ENCODE measurements around the gene ZNF605. TPM values are rescaled to one million over a fixed set of nuclear protein-coding genes. Genes with fewer than 3 reads are reported as not detected.

ZNF605 gene
- total and polyA plus RNA-seq, 9 of the 15 experiments (the other 6 are each of a cell fraction or from before 2014, with no cell fraction given): 0.45 to 1.1 (median 0.68) TPM

GRCh38 chr12:132986001-132986884 is 30.1 kb upstream of the ZNF605 start, which contains the start of gene ZNF26 (continued):
- TF ChIP-seq CTCF (IDR thresholded peaks at IDR 0.05 in 2 of 3, conservative IDR thresholded peaks at IDR 0.05 in 1 of 3; ENCODE audit: insufficient read depth in 2 of 3, low read depth in 1 of 3, low read length in 3 of 3) (no peak), BACH1 (tag; IDR thresholded peaks at IDR 0.05) (no peak), ZNF354B (CRISPR knock-in tag; IDR thresholded peaks at IDR 0.05) (no peak), CBX1 (IDR thresholded peaks at IDR 0.05; ENCODE audit: low read depth) (no peak; the same call in 1 of the 2 replicates), C11orf30 (IDR thresholded peaks at IDR 0.05; ENCODE audit: low read depth) (peak; percentile 92), CCNT2 (IDR thresholded peaks at IDR 0.05; ENCODE audit: borderline replicate concordance, extremely low read depth, insufficient read length, low read depth, low read length) (no peak), ZFPM2 (CRISPR knock-in tag; IDR thresholded peaks at IDR 0.05) (no peak), NFIX (CRISPR knock-in tag; IDR thresholded peaks at IDR 0.05; ENCODE audit: low read depth) (no peak), NFIC (IDR thresholded peaks at IDR 0.05) (peak; percentile 22; the same call in 1 of the 2 replicates), KLF13 (tag; IDR thresholded peaks at IDR 0.05; ENCODE audit: borderline replicate concordance, low read depth) (peak; percentile 33; the same call in 1 of the 2 replicates), SREBF1 (IDR thresholded peaks at IDR 0.05; ENCODE audit: borderline replicate concordance, low read depth, low read length) (peak; percentile 32; the same call in 1 of the 2 replicates), MLLT1 (IDR thresholded peaks at IDR 0.05) (no peak), GABPB2 (CRISPR knock-in tag; conservative IDR thresholded peaks at IDR 0.05) (no peak), NRF1 (conservative IDR thresholded peaks at IDR 0.05 in 1 of 2, IDR thresholded peaks at IDR 0.05 in 1 of 2) (peak; percentile 81 to 85), ARID1B (IDR thresholded peaks at IDR 0.05) (no peak), TAF15 (IDR thresholded peaks at IDR 0.05; ENCODE audit: low read depth, low read length) (no peak), RBM22 (IDR thresholded peaks at IDR 0.05; ENCODE audit: low read depth, low read length, poor library complexity, severe bottlenecking) (no peak), SAFB2 (IDR thresholded peaks at IDR 0.05; ENCODE audit: borderline replicate concordance, low read depth, low read length, severe bottlenecking) (no peak)
- TF ChIP-seq, protein P1, sequence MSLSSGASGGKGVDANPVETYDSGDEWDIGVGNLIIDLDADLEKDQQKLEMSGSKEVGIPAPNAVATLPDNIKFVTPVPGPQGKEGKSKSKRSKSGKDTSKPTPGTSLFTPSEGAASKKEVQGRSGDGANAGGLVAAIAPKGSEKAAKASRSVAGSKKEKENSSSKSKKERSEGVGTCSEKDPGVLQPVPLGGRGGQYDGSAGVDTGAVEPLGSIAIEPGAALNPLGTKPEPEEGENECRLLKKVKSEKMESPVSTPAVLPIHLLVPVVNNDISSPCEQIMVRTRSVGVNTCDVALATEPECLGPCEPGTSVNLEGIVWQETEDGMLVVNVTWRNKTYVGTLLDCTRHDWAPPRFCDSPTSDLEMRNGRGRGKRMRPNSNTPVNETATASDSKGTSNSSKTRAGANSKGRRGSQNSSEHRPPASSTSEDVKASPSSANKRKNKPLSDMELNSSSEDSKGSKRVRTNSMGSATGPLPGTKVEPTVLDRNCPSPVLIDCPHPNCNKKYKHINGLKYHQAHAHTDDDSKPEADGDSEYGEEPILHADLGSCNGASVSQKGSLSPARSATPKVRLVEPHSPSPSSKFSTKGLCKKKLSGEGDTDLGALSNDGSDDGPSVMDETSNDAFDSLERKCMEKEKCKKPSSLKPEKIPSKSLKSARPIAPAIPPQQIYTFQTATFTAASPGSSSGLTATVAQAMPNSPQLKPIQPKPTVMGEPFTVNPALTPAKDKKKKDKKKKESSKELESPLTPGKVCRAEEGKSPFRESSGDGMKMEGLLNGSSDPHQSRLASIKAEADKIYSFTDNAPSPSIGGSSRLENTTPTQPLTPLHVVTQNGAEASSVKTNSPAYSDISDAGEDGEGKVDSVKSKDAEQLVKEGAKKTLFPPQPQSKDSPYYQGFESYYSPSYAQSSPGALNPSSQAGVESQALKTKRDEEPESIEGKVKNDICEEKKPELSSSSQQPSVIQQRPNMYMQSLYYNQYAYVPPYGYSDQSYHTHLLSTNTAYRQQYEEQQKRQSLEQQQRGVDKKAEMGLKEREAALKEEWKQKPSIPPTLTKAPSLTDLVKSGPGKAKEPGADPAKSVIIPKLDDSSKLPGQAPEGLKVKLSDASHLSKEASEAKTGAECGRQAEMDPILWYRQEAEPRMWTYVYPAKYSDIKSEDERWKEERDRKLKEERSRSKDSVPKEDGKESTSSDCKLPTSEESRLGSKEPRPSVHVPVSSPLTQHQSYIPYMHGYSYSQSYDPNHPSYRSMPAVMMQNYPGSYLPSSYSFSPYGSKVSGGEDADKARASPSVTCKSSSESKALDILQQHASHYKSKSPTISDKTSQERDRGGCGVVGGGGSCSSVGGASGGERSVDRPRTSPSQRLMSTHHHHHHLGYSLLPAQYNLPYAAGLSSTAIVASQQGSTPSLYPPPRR (CRISPR knock-in tag; IDR thresholded peaks at IDR 0.05; ENCODE audit: borderline replicate concordance): no peak
